K562 (cell line): ENCODE results near the gene GMPR. TPM values are rescaled to one million over a fixed set of nuclear protein-coding genes. Genes with fewer than 3 reads are reported as not detected.

Experiments used
- CREM ChIP-seq: IDR thresholded peaks from 2 replicates; pipeline ENCODE4 v1.6.1; 2014; ENCODE audit warnings: antibody characterized with exemption, low read depth
- CUX1 ChIP-seq: fragments of 200-800 bp; sonication (Bioruptor generic); IDR thresholded peaks from 2 replicates; pipeline ENCODE4 v1.6.1; 2016; ENCODE audit warnings: missing genetic modification characterization, missing compliant biosample characterization
- DMBX1 ChIP-seq: fragments of 250-450 bp; sonication (Bioruptor Pico); IDR thresholded peaks from 2 replicates; pipeline ENCODE4 v1.8.0; 2022; ENCODE audit warnings: inconsistent platforms, mild to moderate bottlenecking, moderate library complexity, borderline replicate concordance
- ILK ChIP-seq: fragments of 450-650 bp; IDR thresholded peaks from 2 replicates; pipeline ENCODE4 v1.6.1; 2016; ENCODE audit warnings: missing genetic modification characterization, low read depth, mild to moderate bottlenecking, missing compliant biosample characterization, moderate library complexity, borderline replicate concordance
- KAT7 ChIP-seq: sonication (generic); formaldehyde crosslinking; IDR thresholded peaks from 2 replicates; pipeline ENCODE4 v1.8.0; 2022; ENCODE audit warnings: missing genetic modification reagents, mild to moderate bottlenecking, borderline replicate concordance
- MBD1 ChIP-seq: fragments of 250-450 bp; sonication (Bioruptor Pico); IDR thresholded peaks from 2 replicates; pipeline ENCODE4 v1.8.0; 2022; ENCODE audit warnings: inconsistent platforms
- NFE2 ChIP-seq: IDR thresholded peaks from 2 replicates; pipeline ENCODE4 v1.6.1; 2014; ENCODE audit warnings: antibody characterized with exemption, low read depth
- NR0B1 ChIP-seq: fragments of 450-650 bp; IDR thresholded peaks from one replicate; pipeline ENCODE4 v1.6.1; 2018; ENCODE audit warnings: mild to moderate bottlenecking, moderate library complexity; ENCODE audit not compliant: partially characterized antibody
- SAFB ChIP-seq: fragments of 200-400 bp; formaldehyde crosslinking; IDR thresholded peaks from 2 replicates; pipeline ENCODE4 v1.6.1; 2017; ENCODE audit warnings: low read depth, low read length, borderline replicate concordance
- SMAD3 ChIP-seq: fragments of 450-650 bp; formaldehyde crosslinking; conservative IDR thresholded peaks from 2 replicates; pipeline ENCODE4 v1.4.0; 2020; ENCODE audit warnings: mild to moderate bottlenecking
- TFAM ChIP-seq: fragments of 250-450 bp; sonication (Bioruptor Pico); conservative IDR thresholded peaks from 2 replicates; pipeline ENCODE4 v1.5.0; 2021; ENCODE audit warnings: mild to moderate bottlenecking, moderate library complexity
- ZFPM2 ChIP-seq: fragments of 250-450 bp; sonication (Bioruptor Pico); IDR thresholded peaks from 2 replicates; pipeline ENCODE4 v1.5.1; 2022; ENCODE audit warnings: mild to moderate bottlenecking
- ZNF609 ChIP-seq: sonication (generic); formaldehyde crosslinking; IDR thresholded peaks from 2 replicates; pipeline ENCODE4 v1.8.1; 2023; ENCODE audit warnings: missing genetic modification reagents, mild to moderate bottlenecking, borderline replicate concordance
- ZNF76 ChIP-seq: fragments of 250-450 bp; sonication (Bioruptor Pico); IDR thresholded peaks from 2 replicates; pipeline ENCODE4 v1.4.0; 2020; ENCODE audit warnings: mild to moderate bottlenecking, moderate library complexity, borderline replicate concordance
- polyA plus RNA-seq, 8 experiments: library from polyadenylated mRNA; depleted of rRNA in 4 of 8; stranded (reverse) in 5 of 8; unstranded in 3 of 8; fragments of >200 nt; fragmentation: Nextera tagmentation in 2 of 8; fragmentation: Illumina TruSeq in 1 of 8; extraction: Ambion mirVana in 2 of 8; extraction: Trizol in 1 of 8; gene quantifications; 2 replicates each; pipeline versions ENCODE4 v1.2.1 to v1.2.3, GENCODE V29; 2011 to 2014; ENCODE audit warnings: inconsistent platforms in 1 of 8, missing spikeins in 1 of 8
- total RNA-seq, 7 experiments: library from RNA; depleted of rRNA in 6 of 7; stranded (reverse); fragments of >200 nt in 6 of 7; fragmentation: Illumina TruSeq in 2 of 7; extraction: Trizol in 2 of 7; gene quantifications; 2 replicates each; pipeline versions ENCODE4 v1.2.1 to v1.2.3, GENCODE V29; 2011 to 2021; ENCODE audit warnings: low replicate concordance in 1 of 7

GMPR gene
- total and polyA plus RNA-seq, 9 of the 15 experiments (the other 6 are each of a cell fraction or from before 2014, with no cell fraction given) = 34.6 to 83.7 (median 49.8) TPM

- TF ChIP-seq CUX1 (CRISPR knock-in tag) (peak; percentile 70; the same call in 1 of the 2 replicates), ZNF76 (no peak), DMBX1 (CRISPR knock-in tag) (peak; percentile 94), SMAD3 (CRISPR knock-in tag) (0 out of 2 replicates have a peak, but pooled peaks have one; percentile 21), ILK (tag) (no peak), SAFB (no peak), NFE2 (peak; percentile 50), MBD1 (CRISPR knock-in tag) (no peak), KAT7 (no peak; the same call in 1 of the 2 replicates), NR0B1 (no peak), ZNF609 (no peak), CREM (peak; percentile 83), ZFPM2 (CRISPR knock-in tag) (no peak), TFAM (CRISPR knock-in tag) (no peak)
These were observed 31.9 kb downstream of the GMPR start (continued) for GRCh38 chr6:16270178-16270794.
